HG03558 (cell line): ENCODE results near the gene HARBI1.
"Not testable (repeated sequence)": the region's sequence is repeated elsewhere in the genome, so short reads cannot be mapped to it uniquely, and the experiment has no call there.

ENCODE experiments used
- ATAC-seq: cut with Tn5 transposase; IDR thresholded peaks from one replicate; pipeline ENCODE4 v1.9.1; 2021; ENCODE audit warnings: moderate number of reproducible peaks; ENCODE audit not compliant: unreplicated experiment; ENCODE audit errors: extremely low read depth

HARBI1 gene

GRCh38 chr11:46599340-46600193 is 17.5 kb downstream of the HARBI1 start:
- ATAC-seq, result no peak

- ATAC-seq, result no peak
Observed at GRCh38 chr11:46597609-46598219, 19.3 kb downstream of the HARBI1 start.

GRCh38 chr11:46597155-46597554 is 19.9 kb downstream of the HARBI1 start:
- ATAC-seq, result no peak

DNA sequence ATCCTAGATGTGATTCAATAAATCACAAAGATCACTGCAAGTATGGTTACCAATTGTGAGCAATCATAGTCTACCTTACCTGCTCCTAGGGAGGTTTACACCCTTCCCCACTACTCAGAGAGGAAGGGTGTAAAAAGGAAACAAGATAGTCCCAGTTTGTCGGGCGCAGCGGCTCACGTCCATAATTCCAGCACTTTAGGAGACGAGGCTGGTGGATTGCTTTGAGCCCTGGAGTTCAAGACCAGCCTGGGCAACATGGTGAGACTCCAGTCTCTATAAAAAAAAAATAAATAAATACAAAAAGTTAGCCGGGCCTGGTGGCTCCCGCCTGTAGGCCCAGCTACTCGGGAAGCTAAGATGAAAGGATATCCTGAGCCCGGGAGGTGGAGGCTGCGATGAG is 22.2 kb downstream of the HARBI1 start:
- ATAC-seq, result no peak

DNA sequence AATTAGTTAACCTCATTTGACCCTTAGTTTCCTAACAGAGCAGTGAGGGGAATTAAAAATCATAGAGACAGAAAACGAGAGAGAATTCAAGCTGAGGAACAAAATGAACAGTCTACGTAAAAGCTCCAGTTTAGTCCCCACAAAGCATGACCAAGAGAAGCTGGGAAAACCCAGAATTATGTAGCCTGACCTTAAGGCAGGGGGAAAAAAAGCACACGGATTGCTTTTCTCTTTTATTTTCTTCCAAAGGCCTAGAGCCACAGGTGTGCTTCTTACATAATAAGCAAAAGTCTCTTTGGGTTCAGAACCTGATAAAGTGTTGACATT is 22.7 kb downstream of the HARBI1 start:
- no peak for ATAC-seq

- ATAC-seq, result peak; percentile 43
Observed at GRCh38 chr11:46593550-46594373, 23.3 kb downstream of the HARBI1 start, which contains the start of gene AMBRA1. Gene AMBRA1 (minus strand): TSS chr11:46594023. CDS start chr11:46548380, 45,643 bp downstream.

DNA sequence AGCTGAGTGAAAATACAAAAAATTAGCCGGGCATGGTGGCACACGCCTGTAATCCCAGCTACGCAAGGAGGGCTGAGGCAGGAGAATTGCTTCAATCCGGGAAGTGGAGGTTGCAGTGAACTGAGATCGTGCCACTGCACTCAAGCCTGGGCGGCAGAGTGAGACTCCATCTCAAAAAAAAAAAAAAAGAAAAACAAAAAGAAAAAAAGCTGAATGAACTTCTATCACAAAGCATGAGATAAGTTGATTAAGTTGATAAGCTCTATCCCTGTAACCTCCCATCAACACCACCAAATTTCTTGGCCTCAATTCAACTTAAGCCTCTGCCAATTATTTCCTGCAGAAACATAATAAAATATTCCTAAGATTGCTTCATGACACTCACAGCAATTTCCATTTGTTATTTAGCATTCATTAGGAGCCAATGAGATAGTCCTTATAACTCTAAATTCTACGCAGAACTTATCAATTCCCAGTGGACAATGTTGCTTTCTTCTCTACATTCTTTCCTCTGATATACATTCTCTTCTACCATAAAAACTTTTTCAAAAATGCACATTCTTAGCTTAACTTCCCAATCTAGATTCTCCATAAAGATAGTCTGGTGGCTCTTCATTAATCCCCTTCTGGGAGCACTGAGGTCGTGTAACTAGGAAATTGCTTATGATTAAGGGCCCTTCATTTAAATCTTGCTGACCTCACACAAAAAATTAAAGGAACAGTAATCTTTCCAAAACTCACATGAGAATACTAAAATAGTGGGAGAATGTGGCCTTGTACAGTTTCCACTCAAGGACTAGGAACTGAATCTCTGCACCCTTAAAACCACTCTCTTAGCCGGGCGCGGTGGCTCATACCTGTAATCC is 26.1 kb downstream of the HARBI1 start:
- ATAC-seq, result no peak

DNA sequence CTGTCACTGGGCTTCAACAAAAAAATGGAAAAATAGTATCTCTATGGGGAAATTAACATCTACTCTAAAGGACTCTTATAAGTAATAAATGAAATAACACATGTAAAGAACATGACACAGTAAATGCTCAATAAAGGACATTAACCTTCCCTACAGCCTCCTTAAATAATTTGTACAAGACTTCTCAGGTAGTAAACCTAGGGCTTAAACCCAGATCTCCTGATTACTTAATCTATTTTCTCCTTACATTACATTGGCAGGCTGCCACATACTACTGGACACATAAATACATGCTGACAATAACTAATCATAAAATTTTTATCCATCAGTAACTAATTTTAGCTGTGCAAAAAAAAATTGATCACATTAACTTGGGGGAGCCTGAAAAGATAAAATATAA is 28.1 kb downstream of the HARBI1 start:
- no peak for ATAC-seq

DNA sequence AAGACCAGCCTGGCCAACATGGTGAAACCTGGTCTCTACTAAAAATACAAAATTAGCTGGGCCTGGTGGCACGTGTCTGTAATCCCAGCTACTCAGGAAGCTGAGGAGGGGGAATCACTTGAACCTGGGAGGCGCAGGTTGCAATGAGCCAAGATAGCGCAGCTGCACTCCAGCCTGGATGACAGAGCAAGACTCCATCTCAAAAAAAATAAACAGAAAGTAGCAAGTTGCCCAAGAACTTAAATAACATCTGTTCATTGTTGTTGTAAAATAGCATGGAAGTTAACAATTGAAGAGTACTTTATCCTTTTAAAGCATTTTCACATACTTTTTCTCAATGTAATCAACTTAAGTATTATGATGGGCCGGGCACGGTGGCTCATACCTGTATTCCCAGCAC is 28.9 kb downstream of the HARBI1 start:
- no peak for ATAC-seq

- ATAC-seq, result not testable (repeated sequence)
Observed at GRCh38 chr11:46583513-46583912, 33.5 kb downstream of the HARBI1 start.

GRCh38 chr11:46582588-46582987 is 34.4 kb downstream of the HARBI1 start:
- no peak for ATAC-seq

DNA sequence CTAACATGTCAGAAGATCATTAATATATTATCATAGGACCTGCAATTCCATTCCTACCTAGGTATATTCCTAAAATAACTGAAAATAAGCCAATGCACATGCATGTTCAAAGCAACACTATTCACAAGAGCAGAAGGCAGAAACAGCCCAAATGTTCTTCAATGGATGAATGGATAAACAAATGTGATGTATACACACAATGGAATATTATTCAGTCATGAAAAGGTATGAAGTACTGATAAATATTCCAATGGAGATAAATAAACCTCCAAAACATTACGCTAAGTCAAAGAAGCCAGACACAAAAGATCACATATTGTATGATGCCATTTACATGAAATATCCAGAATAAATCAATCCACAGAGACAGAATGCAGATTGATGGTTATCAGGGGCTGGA is 40.0 kb downstream of the HARBI1 start:
- ATAC-seq, result no peak

DNA sequence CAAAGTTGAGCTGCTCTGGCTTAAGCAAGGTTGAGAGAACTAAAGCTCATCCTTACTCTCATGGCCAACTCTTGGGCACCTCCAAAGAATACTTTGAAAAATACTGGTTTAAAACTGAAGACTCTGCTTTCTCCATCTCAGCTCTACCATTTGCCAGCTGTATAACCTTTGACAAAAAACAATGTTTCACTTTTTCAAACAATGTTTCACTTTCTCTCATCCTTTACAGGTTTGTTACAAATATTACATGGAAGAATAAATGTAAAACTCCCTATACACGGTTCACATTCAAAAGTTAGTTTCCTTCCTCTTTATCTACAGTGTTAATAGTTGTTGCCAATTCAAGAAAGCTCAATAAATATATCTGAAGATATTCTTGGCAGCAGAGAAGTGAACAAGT is 42.4 kb downstream of the HARBI1 start:
- no peak for ATAC-seq

DNA sequence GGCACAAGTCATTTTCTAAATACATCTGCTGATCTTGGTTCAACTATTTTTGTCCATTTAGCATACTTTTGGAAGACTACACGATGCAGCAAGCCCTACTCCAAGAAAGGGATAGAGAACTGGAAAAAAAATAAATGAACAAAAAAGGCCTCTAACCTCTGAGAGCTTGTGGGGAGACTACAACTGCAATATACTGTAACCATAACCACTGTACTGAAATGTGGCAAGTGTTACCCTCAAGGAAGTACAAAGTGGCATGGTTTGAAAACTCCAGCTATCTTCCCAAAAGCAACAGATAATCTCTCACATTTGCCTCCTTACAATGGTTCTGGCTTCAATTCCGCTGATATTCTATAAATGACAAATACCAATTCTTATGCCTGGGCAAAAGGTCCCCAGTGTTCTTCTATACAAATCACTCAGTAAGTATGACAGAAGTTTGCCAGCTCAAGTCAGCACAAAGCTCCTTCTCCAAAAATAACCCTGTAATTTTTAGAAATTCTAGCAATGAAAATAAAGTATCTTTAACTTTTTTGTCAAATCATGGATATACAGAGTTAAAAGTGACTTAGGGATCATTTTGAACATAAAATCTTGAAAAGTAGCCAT is 46.1 kb downstream of the HARBI1 start:
- ATAC-seq, result no peak

- no peak for ATAC-seq
Observed at GRCh38 chr11:46565232-46565840, 51.7 kb downstream of the HARBI1 start.

DNA sequence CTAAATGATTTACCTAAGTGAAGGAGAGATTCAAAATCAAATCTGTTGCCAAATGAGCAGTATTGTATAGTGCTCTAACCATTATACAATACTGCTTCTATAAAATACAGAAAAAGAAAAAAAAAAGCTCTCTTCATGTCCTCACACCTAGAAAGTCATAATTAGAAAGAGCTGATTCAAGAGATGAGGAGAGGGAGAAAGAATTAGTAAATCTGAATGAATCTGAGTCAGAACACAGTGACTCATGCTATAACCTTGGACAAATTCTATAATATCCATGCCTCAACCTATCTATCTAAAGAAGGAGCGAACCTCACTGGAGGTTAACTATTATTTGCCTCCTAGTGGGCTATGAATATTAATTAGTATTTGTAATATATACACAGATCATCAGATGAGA is 52.6 kb downstream of the HARBI1 start:
- ATAC-seq, result no peak

DNA sequence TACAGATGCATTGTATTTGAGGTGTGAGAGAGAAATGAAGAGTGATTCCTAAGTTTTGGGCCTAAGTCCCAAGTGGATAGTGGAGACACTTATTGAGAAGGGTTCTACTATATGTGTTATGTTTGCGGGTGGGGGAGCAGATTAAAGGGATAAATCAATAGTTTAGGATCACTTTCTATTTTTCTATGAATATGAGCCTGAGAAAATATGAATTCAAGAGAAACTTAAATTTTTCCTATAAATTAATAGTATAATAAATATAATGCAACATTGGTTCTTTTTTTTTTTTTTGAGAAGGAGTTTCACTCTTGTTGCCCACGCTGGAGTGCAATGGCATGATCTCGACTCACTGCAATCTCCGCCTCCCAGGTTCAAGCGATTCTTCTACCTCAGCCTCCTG is 54.5 kb downstream of the HARBI1 start:
- ATAC-seq, result no peak

- peak; percentile 47 for ATAC-seq
Observed at GRCh38 chr11:46560300-46560991, 56.6 kb downstream of the HARBI1 start.

DNA sequence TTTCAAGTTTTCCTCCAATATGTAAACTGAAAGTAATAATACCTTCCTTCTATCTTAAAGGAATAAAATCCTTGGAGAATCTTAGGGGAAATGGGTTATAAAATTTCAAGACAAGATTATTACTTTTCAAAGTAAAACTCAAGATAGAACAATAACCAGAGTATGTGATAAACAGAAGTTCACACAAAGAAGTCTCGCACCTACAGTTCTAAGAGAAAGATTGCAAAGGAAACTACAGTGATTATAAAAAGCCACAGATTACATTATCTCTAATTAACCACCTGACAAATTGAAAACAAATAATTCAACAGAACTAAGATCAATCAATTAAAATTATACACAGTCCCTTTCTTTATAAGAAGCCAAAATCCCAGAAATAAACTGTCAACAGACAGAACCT is 57.2 kb downstream of the HARBI1 start:
- ATAC-seq, result no peak
